GM13976 (cell line): ENCODE data around the gene PIP4K2A.

Experiments used
- DNase-seq: peaks from one replicate; pipeline ENCODE4 v3.0.0; 2012; ENCODE audit warnings: low spot score
- in situ Hi-C: fragments of 300-500 bp; cut with MboI; formaldehyde crosslinking; loops from one replicate; pipeline ENCODE4 v1.12.0; 2022; ENCODE audit warnings: low sequenced_read_pairs, mixed read lengths, inconsistent platforms; ENCODE audit not compliant: unreplicated experiment
- TF ChIP-seq, protein P1 (sequence below): IDR thresholded peaks from 2 replicates; pipeline ENCODE4 v1.5.1; 2012; ENCODE audit warnings: borderline replicate concordance, mild to moderate bottlenecking; ENCODE audit not compliant: insufficient read depth; ENCODE audit errors: extremely low read depth, missing control alignments, control extremely low read depth

PIP4K2A gene

DNA sequence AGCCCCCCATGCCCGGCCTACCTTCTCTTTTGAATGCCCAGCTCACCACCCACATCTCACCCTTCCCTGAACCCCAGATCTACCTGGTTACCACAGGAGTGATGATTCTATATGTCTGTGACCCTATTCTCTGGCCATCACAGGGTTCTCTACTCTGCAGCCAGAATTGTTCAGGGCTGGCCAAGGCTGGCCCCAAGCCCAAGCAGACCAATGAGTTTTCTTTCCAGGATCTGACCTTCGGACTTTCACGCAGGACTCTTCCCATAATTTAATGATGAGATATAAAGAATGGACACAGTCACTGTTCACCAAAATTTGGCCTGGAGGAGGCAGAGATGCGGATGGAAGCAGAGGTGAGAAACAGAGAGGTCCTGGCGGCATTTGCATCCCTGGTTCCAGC, 72.6 kb downstream of the PIP4K2A start:
- in situ Hi-C loops = no loop called here
- TF ChIP-seq, protein P1, sequence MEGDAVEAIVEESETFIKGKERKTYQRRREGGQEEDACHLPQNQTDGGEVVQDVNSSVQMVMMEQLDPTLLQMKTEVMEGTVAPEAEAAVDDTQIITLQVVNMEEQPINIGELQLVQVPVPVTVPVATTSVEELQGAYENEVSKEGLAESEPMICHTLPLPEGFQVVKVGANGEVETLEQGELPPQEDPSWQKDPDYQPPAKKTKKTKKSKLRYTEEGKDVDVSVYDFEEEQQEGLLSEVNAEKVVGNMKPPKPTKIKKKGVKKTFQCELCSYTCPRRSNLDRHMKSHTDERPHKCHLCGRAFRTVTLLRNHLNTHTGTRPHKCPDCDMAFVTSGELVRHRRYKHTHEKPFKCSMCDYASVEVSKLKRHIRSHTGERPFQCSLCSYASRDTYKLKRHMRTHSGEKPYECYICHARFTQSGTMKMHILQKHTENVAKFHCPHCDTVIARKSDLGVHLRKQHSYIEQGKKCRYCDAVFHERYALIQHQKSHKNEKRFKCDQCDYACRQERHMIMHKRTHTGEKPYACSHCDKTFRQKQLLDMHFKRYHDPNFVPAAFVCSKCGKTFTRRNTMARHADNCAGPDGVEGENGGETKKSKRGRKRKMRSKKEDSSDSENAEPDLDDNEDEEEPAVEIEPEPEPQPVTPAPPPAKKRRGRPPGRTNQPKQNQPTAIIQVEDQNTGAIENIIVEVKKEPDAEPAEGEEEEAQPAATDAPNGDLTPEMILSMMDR = no peak
- DNase-seq = no peak

GRCh38 chr10:22640359-22640758, 74.0 kb downstream of the PIP4K2A start:
- TF ChIP-seq, protein P1 = no peak
- in situ Hi-C loops = no loop called here
- no peak for DNase-seq

GRCh38 chr10:22638863-22639262, 75.5 kb downstream of the PIP4K2A start:
- in situ Hi-C loops = no loop called here
- DNase-seq = no peak
- TF ChIP-seq, protein P1 = no peak

DNA sequence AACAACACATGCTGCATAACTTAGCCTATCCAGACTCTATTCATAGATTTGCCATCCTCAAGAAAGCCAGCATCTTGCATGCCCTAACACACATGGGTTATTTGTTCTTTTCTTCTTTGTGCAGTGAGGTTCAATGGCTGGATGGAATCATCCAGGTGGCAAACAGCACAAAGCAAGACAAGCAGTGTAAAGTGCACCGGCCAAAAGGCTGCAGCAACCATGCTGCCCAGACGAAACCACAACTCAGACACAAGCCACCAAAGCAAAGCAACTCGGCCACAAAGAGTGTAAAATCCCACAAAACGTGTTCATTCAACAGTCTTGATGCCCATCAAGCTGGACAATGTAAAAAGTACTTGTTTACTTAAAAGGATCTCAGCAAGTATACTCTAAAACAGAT, 76.9 kb downstream of the PIP4K2A start:
- in situ Hi-C loops = no loop called here
- no peak for DNase-seq
- TF ChIP-seq, protein P1 = no peak

DNA sequence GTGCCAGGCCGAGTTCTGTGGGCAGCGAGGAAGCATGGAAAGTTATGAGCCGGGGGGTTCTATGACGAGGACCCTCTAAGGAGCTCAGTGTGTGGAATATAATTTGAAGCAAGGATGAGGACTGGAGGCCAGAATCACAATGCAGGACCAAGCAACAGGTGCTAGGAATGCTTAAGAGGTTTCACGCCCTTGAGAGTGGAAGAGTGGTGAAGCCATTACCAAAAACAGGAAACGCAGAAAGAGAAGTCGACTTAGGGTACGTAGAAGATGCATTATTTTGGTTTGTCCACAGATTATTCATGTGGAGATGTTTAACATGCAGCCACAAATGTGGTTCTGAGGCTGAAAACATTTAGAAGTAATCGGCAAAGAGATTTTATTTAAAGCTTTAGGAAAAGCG, 78.7 kb downstream of the PIP4K2A start:
- in situ Hi-C loops = no loop called here
- DNase-seq = no peak
- TF ChIP-seq, protein P1 = no peak

GRCh38 chr10:22634606-22635459, 79.5 kb downstream of the PIP4K2A start:
- no peak for DNase-seq
- TF ChIP-seq, protein P1 = no peak
- in situ Hi-C loops = no loop called here

- TF ChIP-seq, protein P1 = no peak
- in situ Hi-C loops = no loop called here
These were observed 80.3 kb downstream of the PIP4K2A start for GRCh38 chr10:22634093-22634492.

More at GRCh38 chr10:22634093-22634492, 80.3 kb downstream of the PIP4K2A start:
- no peak for DNase-seq
